HG02970 (cell line): Measurements from ENCODE around the gene DHODH.
"Not testable (repeated sequence)": the region's sequence is repeated elsewhere in the genome, so short reads cannot be mapped to it uniquely, and the experiment has no call there.

Experiments
- ATAC-seq: cut with Tn5 transposase; IDR thresholded peaks from one replicate; pipeline ENCODE4 v1.9.1; 2021; ENCODE audit warnings: mild to moderate bottlenecking, moderate library complexity, moderate number of reproducible peaks; ENCODE audit not compliant: unreplicated experiment, low FRiP score

Gene DHODH

DNA sequence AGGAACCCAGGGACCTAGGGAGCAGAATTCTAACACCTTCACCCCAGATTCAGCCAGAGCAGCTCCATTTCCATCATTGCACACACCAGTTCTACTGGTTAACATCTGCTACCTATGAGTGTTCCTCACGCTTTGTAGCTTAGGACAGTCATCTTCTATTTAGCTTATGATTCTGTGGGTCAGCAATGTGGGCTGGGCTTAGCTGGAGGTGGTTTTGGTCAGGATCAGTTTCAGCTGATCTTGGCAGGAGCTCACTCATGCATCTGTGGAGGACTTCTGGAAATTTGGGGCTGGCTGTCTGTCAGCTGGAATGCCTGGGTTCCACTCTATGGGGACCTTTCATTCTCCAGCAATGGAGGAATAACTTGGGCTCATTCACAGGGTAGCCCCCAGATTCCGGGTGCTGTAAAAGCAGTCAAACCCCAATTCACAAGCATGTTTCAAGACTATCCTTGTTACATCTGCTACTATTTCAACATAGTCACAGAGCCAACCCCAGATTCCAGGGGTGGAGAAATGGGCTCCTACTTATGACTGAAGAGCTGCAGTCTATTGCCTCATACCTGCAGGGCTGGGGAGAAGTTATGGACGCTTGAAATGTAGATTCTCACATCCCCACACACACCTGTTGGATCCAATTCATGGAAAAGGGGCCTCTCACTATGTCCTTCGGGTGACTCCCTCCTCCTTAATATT, 42.4 kb downstream of the DHODH start:
- no peak for ATAC-seq

- no peak for ATAC-seq
Measured at GRCh38 chr16:72051818-72052217, 43.3 kb downstream of the DHODH start.

DNA sequence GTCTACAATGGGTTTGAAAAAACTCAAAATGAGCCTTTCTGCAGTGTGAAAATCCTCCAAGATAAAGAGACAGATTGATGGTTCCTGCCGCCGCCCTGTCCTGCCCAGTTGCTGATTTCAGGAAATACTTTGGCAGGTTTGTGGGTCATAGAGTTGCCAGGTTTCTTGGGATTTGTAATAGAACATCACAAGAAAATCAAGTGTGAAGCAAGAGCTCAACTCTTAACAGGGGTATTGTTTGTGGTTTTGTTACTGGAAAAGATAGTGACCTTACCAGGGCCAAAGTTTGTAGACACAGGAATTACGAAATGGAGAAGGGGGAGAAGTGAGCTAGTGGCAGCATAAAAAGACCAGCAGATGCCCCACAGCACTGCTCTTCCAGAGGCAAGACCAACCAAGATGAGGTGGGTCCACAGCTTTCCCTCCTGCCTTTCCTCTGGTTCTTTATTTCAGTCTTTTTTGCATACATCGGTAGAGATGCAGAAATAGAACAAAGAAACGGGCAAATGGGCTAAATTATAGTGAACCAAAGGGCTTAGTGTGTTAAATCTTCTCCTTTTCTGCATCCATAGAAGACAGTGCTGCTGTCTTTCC, 45.8 kb downstream of the DHODH start, which contains the start of gene HP:
Gene HP, plus strand, starts transcription at position 252 of the 594 bp plus-strand sequence. Its CDS starts 148 bp downstream, at position 400.
- ATAC-seq, result not testable (repeated sequence)

- ATAC-seq, result no peak
Measured at GRCh38 chr16:72055911-72056310, 47.4 kb downstream of the DHODH start.

DNA sequence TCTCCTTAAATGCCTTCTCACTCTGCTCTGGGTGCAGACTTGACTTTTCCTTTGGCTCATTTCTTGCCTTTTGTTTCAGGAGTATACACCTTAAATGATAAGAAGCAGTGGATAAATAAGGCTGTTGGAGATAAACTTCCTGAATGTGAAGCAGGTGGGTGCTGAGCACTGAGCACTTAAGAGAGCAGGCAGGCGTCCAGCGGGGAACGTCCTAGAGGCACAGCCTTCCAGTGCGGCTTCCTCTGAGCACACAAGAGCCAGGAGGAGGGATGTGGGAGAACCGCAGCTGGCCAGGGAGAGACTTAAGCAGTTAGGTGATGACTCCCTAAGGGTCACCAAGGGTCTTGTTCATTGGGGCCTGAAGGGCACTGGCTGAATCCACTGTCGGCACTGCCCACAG, 48.8 kb downstream of the DHODH start:
- ATAC-seq, result not testable (repeated sequence)

- ATAC-seq, result not testable (repeated sequence)
Measured at GRCh38 chr16:72059060-72059459, 50.5 kb downstream of the DHODH start.

DNA sequence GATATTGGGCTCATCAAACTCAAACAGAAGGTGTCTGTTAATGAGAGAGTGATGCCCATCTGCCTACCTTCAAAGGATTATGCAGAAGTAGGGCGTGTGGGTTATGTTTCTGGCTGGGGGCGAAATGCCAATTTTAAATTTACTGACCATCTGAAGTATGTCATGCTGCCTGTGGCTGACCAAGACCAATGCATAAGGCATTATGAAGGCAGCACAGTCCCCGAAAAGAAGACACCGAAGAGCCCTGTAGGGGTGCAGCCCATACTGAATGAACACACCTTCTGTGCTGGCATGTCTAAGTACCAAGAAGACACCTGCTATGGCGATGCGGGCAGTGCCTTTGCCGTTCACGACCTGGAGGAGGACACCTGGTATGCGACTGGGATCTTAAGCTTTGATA, 51.9 kb downstream of the DHODH start:
- ATAC-seq, result no peak

GRCh38 chr16:72061564-72061963, 53.0 kb downstream of the DHODH start:
- no peak for ATAC-seq

DNA sequence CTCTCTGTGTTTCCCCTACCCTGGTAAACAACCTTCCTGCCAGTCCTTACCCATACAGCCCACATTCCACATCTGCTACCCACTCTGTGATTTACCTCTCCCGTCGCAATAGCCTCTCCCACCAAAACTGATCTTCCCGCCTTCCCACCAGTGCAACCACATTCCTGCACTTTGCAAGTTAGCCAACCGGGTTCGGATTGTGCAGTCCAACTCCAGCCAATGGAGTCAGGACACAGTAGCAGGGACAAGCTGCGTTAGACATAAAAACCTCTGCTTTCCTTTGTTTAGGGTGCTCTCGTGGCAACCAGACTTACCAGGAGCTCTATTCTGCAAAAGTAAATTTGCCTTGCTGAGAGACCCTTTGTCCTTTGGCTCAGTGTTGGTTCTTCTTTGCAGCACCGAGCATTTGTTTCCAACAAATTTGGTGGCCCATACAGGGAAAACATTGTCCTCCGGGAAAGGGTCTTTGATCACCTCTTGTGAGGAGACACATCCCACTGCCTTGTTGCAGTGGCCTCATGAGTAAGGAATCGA, 55.9 kb downstream of the DHODH start:
- no peak for ATAC-seq

DNA sequence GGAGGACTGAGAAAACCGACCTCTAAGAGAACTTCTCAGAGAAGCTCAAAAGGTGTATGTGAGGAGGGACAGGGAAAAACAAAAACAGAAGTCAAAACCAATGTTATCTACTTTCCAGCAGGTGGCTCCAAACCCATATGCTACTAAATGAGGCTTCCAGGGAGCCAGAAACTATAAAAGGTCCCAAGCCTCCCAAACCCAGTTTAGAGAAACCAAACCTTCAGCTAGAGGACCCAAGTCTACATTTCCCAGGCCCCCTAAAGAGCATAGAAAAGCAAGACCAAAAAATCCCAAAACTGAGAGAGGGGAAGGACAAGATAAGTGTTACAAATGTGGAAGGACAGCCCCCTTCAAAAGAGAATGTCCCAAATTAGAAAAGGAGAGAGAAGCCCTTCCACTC, 58.2 kb downstream of the DHODH start:
- ATAC-seq, result no peak

DNA sequence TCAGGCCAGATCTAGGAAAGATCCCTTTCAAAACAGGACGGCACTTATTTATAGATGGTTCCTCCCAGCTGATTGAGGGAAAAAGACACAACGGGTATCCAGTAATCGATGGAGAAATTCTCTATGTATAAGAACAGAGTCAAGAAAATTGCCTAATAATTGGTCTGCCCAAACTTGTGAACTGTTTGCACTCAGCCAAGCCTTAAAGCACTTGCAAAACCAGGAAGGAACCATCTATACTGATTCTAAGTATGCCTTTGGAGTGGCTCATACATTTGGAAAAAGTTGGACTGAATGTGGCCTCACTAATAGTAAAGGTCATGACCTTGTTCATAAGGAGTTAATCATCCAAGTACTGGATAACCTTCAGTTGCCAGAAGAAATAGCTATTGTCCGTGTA, 60.4 kb downstream of the DHODH start:
- ATAC-seq, result no peak

DNA sequence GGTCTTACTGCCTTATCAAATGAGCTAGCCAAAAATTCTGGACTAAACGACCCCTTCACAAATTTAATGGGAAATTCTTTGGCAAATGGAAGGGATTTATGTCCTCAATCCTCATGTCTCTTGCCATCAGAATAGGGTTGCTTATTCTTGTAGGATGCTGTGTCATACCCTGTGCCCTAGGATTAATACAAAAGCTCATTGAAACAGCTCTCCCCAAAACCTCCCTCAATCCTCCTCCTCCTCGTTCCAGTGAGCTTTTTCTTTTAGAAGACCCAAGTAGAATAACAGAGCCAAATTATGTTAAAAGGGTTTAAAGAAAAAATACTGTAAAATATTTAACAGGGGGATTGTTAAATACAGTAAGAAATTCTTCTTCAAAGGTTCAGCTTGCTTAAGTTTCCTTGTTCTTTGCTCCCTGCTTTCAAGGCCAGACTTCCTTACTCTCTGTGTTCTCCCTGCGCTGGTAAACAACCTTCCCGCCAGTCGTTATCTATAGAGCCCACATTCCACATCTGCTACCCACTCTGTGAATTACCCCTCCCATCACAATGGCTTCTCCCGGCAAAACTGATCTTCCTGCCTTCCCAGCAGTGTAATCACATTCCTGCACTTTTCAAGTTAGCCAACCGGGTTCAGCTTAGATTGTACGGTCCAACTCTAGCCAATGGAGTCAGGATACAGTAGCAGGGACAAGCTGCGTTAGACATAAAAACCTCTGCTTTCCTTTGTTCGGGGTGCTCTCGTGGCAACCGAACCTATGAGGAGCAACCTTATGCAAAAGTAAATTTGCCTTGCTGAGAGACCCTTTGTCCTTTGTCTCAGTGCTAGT, 64.2 kb downstream of the DHODH start:
- no peak for ATAC-seq

GRCh38 chr16:72073560-72074230, 65.2 kb downstream of the DHODH start:
- no peak for ATAC-seq

GRCh38 chr16:72075067-72075466, 66.5 kb downstream of the DHODH start:
- ATAC-seq, result not testable (repeated sequence)
